ENCODE measurements around the gene PIGW.

Gene PIGW

GRCh38 chr17:36498560-36499300 lies 36.1 kb upstream of the PIGW start:
- Histone ChIP-seq H3K36me3 (ENCODE audit: control insufficient read depth, insufficient read depth, low read length) (no peaks in the 10 kb centered on the region), H2AFZ (no peak overlapping the region), H3K79me2 (peaks cover under 1% of the 10 kb centered on the region), H3K4me1 (peaks cover 8% of the 10 kb centered on the region), H3K27ac (no peak overlapping the region), H3K4me3 (ENCODE audit: low read depth, low read length) (no peak overlapping the region), H3K9me3 (ENCODE audit: control insufficient read depth, low read length) (no peaks in the 10 kb centered on the region), H3K4me2 (ENCODE audit: low read length) (no peak overlapping the region), H3K27me3 (ENCODE audit: control insufficient read depth, insufficient read depth, low read length) (no peaks in the 10 kb centered on the region), H3K9ac (no peak overlapping the region)
- TF ChIP-seq CTCF (IDR thresholded peaks at IDR 0.05) = no peak

GRCh38 chr17:36500745-36501225 lies 34.0 kb upstream of the PIGW start:
- Histone ChIP-seq H3K9ac (no peak overlapping the region), H3K27ac (no peak overlapping the region), H3K27me3 (ENCODE audit: control insufficient read depth, insufficient read depth, low read length) (no peaks in the 10 kb centered on the region), H3K36me3 (ENCODE audit: control insufficient read depth, insufficient read depth, low read length) (no peaks in the 10 kb centered on the region), H2AFZ (no peak overlapping the region), H3K4me3 (ENCODE audit: low read depth, low read length) (no peak overlapping the region), H3K9me3 (ENCODE audit: control insufficient read depth, low read length) (no peaks in the 10 kb centered on the region), H3K4me2 (ENCODE audit: low read length) (no peak overlapping the region), H3K4me1 (no peaks in the 10 kb centered on the region), H3K79me2 (peaks cover 3% of the 10 kb centered on the region)
- TF ChIP-seq CTCF (IDR thresholded peaks at IDR 0.05) = no peak

GRCh38 chr17:36501351-36501750 lies 33.4 kb upstream of the PIGW start:
- no peak overlapping the region for H3K4me3 ChIP-seq (ENCODE audit: low read depth, low read length)
- no peaks in the 10 kb centered on the region for H3K36me3 ChIP-seq (ENCODE audit: control insufficient read depth, insufficient read depth, low read length)
- no peaks in the 10 kb centered on the region for H3K9me3 ChIP-seq (ENCODE audit: control insufficient read depth, low read length)
- H2AFZ ChIP-seq = no peak overlapping the region
- no peaks in the 10 kb centered on the region for H3K4me1 ChIP-seq
- H3K9ac ChIP-seq = no peak overlapping the region
- H3K27me3 ChIP-seq (ENCODE audit: control insufficient read depth, insufficient read depth, low read length) = no peaks in the 10 kb centered on the region
- H3K4me2 ChIP-seq (ENCODE audit: low read length) = no peak overlapping the region
- no peak for TF ChIP-seq CTCF (IDR thresholded peaks at IDR 0.05)
- H3K27ac ChIP-seq = no peak overlapping the region
- peaks cover 5% of the 10 kb centered on the region for H3K79me2 ChIP-seq

- H2AFZ ChIP-seq = no peak overlapping the region
- no peaks in the 10 kb centered on the region for H3K36me3 ChIP-seq (ENCODE audit: control insufficient read depth, insufficient read depth, low read length)
Measured at GRCh38 chr17:36501963-36502362, 32.8 kb upstream of the PIGW start.

More at GRCh38 chr17:36501963-36502362, 32.8 kb upstream of the PIGW start:
- Histone ChIP-seq H3K4me2 (ENCODE audit: low read length) (no peak overlapping the region), H3K9ac (no peak overlapping the region), H3K4me3 (ENCODE audit: low read depth, low read length) (no peak overlapping the region), H3K79me2 (peaks cover 5% of the 10 kb centered on the region), H3K27ac (no peak overlapping the region), H3K27me3 (ENCODE audit: control insufficient read depth, insufficient read depth, low read length) (no peaks in the 10 kb centered on the region), H3K4me1 (no peaks in the 10 kb centered on the region), H3K9me3 (ENCODE audit: control insufficient read depth, low read length) (no peaks in the 10 kb centered on the region)
- no peak for TF ChIP-seq CTCF (IDR thresholded peaks at IDR 0.05)

Measured in parathyroid adenoma (tissue), 2 donors.